Lung (tissue), 12 donors: ENCODE data around the gene GBE1. TPM values are rescaled to one million over a fixed set of nuclear protein-coding genes. Genes with fewer than 3 reads are reported as not detected.

Experiments
- ATAC-seq: fragments of 200-7000 bp; cut with Tn5 transposase; one replicate; pipeline ENCODE4 v1.9.1; 2020; ENCODE audit warnings: moderate number of reproducible peaks; ENCODE audit not compliant: insufficient read depth, low FRiP score
- DNase-seq, 3 donors: peaks; one replicate each; pipeline ENCODE4 v3.0.0-alpha.2; 2013 to 2017
- H3K27ac ChIP-seq, 2 donors: one replicate each; pipeline ENCODE4 v1.5.1; 2013; ENCODE audit warnings: mild to moderate bottlenecking in 2 of 2, moderate library complexity in 2 of 2, control low read depth in 1 of 2, inconsistent platforms in 1 of 2, low read depth in 1 of 2, low read length in 1 of 2
- H3K27me3 ChIP-seq, 3 donors: one replicate each; pipeline ENCODE4 v1.5.1; 2013; ENCODE audit warnings: low read length in 2 of 3; ENCODE audit not compliant: control insufficient read depth in 3 of 3, insufficient read depth in 3 of 3
- H3K36me3 ChIP-seq, 4 donors: one replicate each; pipeline ENCODE4 v1.5.1; 2013; ENCODE audit warnings: low read length in 4 of 4, mild to moderate bottlenecking in 1 of 4, moderate library complexity in 1 of 4; ENCODE audit not compliant: control insufficient read depth in 4 of 4, insufficient read depth in 4 of 4
- H3K4me1 ChIP-seq, 5 donors: one replicate each; pipeline ENCODE4 v1.5.1; 2013; ENCODE audit warnings: low read length in 5 of 5, mild to moderate bottlenecking in 2 of 5, moderate library complexity in 1 of 5; ENCODE audit not compliant: control insufficient read depth in 5 of 5, insufficient read depth in 5 of 5
- H3K4me3 ChIP-seq: one replicate; pipeline ENCODE4 v1.5.1; 2013; ENCODE audit warnings: mild to moderate bottlenecking, control low read depth, moderate library complexity
- H3K9ac ChIP-seq, 2 donors: one replicate each; pipeline ENCODE4 v1.5.1; 2013; ENCODE audit warnings: low read length in 2 of 2, control low read depth in 1 of 2; ENCODE audit not compliant: insufficient read depth in 1 of 2
- H3K9me3 ChIP-seq, 4 donors: one replicate each; pipeline ENCODE4 v1.5.1; 2013; ENCODE audit warnings: low read length in 3 of 4, mild to moderate bottlenecking in 1 of 4, moderate library complexity in 1 of 4; ENCODE audit not compliant: control insufficient read depth in 4 of 4, insufficient read depth in 3 of 4
- CTCF ChIP-seq: IDR thresholded peaks from 2 replicates; pipeline ENCODE4 v1.5.1; 2012; ENCODE audit warnings: mild to moderate bottlenecking; ENCODE audit errors: control extremely low read depth, extremely low read depth
- WGBS, 2 donors: extraction: QIAGEN DNeasy Blood & Tissue Kit; methylation state at CpG; one replicate each; pipeline ENCODE4 v1.1.7; 2013; 5-methylcytosine and 5-hydroxymethylcytosine counted together
- polyA plus RNA-seq, 2 donors: library from polyadenylated mRNA; stranded (reverse); fragments of 200-250 nt; gene quantifications; one replicate each; pipeline ENCODE4 v1.2.1, GENCODE V29; 2013
- total RNA-seq, 2 donors: library from RNA; depleted of rRNA in 1 of 2; stranded (reverse); fragments of >200 nt in 1 of 2; gene quantifications; one replicate each; pipeline ENCODE4 v1.2.1, GENCODE V29; 2014 to 2021
- donor health status: control.
- donor health status: control.
- donor health status: Bipolar disorder and iron deficiency.
- donor health status: healthy.
- donor health status: DM: yes; HTN: yes; CAD: no.

The GBE1 gene
- total and polyA plus RNA-seq, 4 donors: 10.5 to 39.1 (median 31.6) TPM

- ATAC-seq (no peak), DNase-seq (no peak)
- H3K4me1 ChIP-seq: peaks cover 0 to 2% (median 0%) of the 10 kb centered on the region in 5 donors
- H3K27ac ChIP-seq: no peak overlapping the region
- H3K27me3 ChIP-seq: no peaks in the 10 kb centered on the region
- H3K4me3 ChIP-seq: no peak overlapping the region
- WGBS, 2 donors: 50 to 87% methylated on average over 2 of the region's 2 CpGs
- H3K36me3 ChIP-seq: peaks cover 0 to 12% (median 2%) of the 10 kb centered on the region in 4 donors
- H3K9ac ChIP-seq: no peak overlapping the region
- H3K9me3 ChIP-seq: no peaks in the 10 kb centered on the region
- TF ChIP-seq CTCF: no peak
These were observed 176.4 kb downstream of the GBE1 start for GRCh38 chr3:81585056-81585455.

GRCh38 chr3:81581966-81582599, 179.4 kb downstream of the GBE1 start:
- no peak for ATAC-seq
- H3K9ac ChIP-seq: no peak overlapping the region
- no peak overlapping the region for H3K4me3 ChIP-seq
- TF ChIP-seq CTCF: no peak
- peaks cover 0 to 5% (median 0%) of the 10 kb centered on the region in 5 donors for H3K4me1 ChIP-seq
- H3K9me3 ChIP-seq: no peaks in the 10 kb centered on the region
- no peaks in the 10 kb centered on the region for H3K27me3 ChIP-seq
- H3K36me3 ChIP-seq: peaks cover 0 to 16% (median 2%) of the 10 kb centered on the region in 4 donors
- no peak overlapping the region for H3K27ac ChIP-seq
- 50 to 57% methylated on average over 5 of the region's 5 CpGs for WGBS, 2 donors
- DNase-seq: peak; percentile 13 to 42 (median 41)

- Histone ChIP-seq H3K4me3 (no peak overlapping the region), H3K27me3 (no peaks in the 10 kb centered on the region), H3K27ac (no peak overlapping the region), H3K9me3 (no peaks in the 10 kb centered on the region), H3K9ac (no peak overlapping the region), H3K4me1 (peaks cover 0 to 5% (median 0%) of the 10 kb centered on the region in 5 donors), H3K36me3 (peaks cover 0 to 21% (median 2%) of the 10 kb centered on the region in 4 donors)
- whole genome bisulfite sequencing, 2 donors: 68 to 79% methylated on average over 5 of the region's 5 CpGs
- no peak for TF ChIP-seq CTCF
- peak in 2 of 3 donors; percentile 16 to 42 for DNase-seq
- no peak for ATAC-seq
These were observed 181.1 kb downstream of the GBE1 start for GRCh38 chr3:81580355-81580754.

- DNase-seq (peak in 1 of 3 donors; percentile 5), ATAC-seq (no peak)
- Histone ChIP-seq H3K4me1 (peaks cover 0 to 5% (median 0%) of the 10 kb centered on the region in 5 donors), H3K27ac (no peak overlapping the region), H3K4me3 (no peak overlapping the region), H3K9ac (no peak overlapping the region), H3K27me3 (no peaks in the 10 kb centered on the region), H3K9me3 (no peaks in the 10 kb centered on the region), H3K36me3 (peaks cover 0 to 19% (median 2%) of the 10 kb centered on the region in 4 donors)
- no peak for TF ChIP-seq CTCF
- WGBS, 2 donors: 96 to 97% methylated on average over 2 of the region's 2 CpGs
These were observed 181.7 kb downstream of the GBE1 start for GRCh38 chr3:81579744-81580143.
